ENCODE results near the gene AKAP6. TPM values are rescaled to one million over a fixed set of nuclear protein-coding genes. Genes with fewer than 3 reads are reported as not detected.

Gene AKAP6
- total and polyA plus RNA-seq, 2 of the 8 experiments (the other 6 are each of a cell fraction or from before 2014, with no cell fraction given) = 0.09 to 0.89 TPM

- POLR2A ChIA-PET (ENCODE audit: partially characterized antibody) = no interaction called here
- H2BK20ac ChIP-seq (ENCODE audit: low read length) = no peak overlapping the region
- no peak overlapping the region for H4K91ac ChIP-seq (replicated peaks; ENCODE audit: insufficient read length, low read length)
- no peaks in the 10 kb centered on the region for H4K20me1 ChIP-seq (replicated peaks in 1 of 2; ENCODE audit: control insufficient read depth in 1 of 2, insufficient read depth in 2 of 2, low read length in 2 of 2)
- H3K23ac ChIP-seq (ENCODE audit: insufficient read length) = no peak overlapping the region
- H2BK15ac ChIP-seq (ENCODE audit: low read length) = no peak overlapping the region
- CTCF ChIA-PET (ENCODE audit: partially characterized antibody) = interaction anchor here (0.8 to 1.4 kb wide), 2 partner anchors 14 to 1735 kb away, joined by 3 to 5 read pairs; no protein-coding TSS in a partner anchor
- no peak overlapping the region for H2BK120ac ChIP-seq (replicated peaks; ENCODE audit: low read depth, low read length)
- H3K56ac ChIP-seq (replicated peaks; ENCODE audit: insufficient read length, low read depth, low read length) = no peak overlapping the region
- TF ChIP-seq SIN3A (conservative IDR thresholded peaks at IDR 0.05 in 1 of 2, IDR thresholded peaks at IDR 0.05 in 1 of 2; ENCODE audit: low read depth in 1 of 2, low read length in 2 of 2) = no peak
- no peak for TF ChIP-seq HDAC6 (IDR thresholded peaks at IDR 0.05; ENCODE audit: low read depth, low read length)
- no peak for TF ChIP-seq CHD2 (IDR thresholded peaks at IDR 0.05; ENCODE audit: low read length)
- H3K79me2 ChIP-seq (ENCODE audit: control insufficient read depth in 1 of 2, insufficient read depth in 2 of 2, low read length in 2 of 2) = no peaks in the 10 kb centered on the region
- no peak overlapping the region for H3K14ac ChIP-seq (ENCODE audit: insufficient read length)
- no peaks in the 10 kb centered on the region for H3K23me2 ChIP-seq (ENCODE audit: low read depth, low read length)
- H3K4me3 ChIP-seq (ENCODE audit: extremely low read depth in 1 of 4, insufficient read depth in 2 of 4, low read depth in 3 of 4, low read length in 4 of 4) = no peak overlapping the region
- no peaks in the 10 kb centered on the region for H3K79me1 ChIP-seq (ENCODE audit: low read depth, low read length)
- no peak overlapping the region for H2BK5ac ChIP-seq (ENCODE audit: low read depth, low read length)
- no peak overlapping the region for H2AFZ ChIP-seq (ENCODE audit: low read length)
- no peak overlapping the region for H4K8ac ChIP-seq (ENCODE audit: extremely low read depth, insufficient read depth, low read length)
- H3K18ac ChIP-seq (ENCODE audit: extremely low read depth, low read length) = no peak overlapping the region
- H3K4me1 ChIP-seq (replicated peaks in 1 of 4; ENCODE audit: control insufficient read depth in 3 of 4, insufficient read depth in 4 of 4, low read length in 3 of 4) = no peaks in the 10 kb centered on the region
- no peak overlapping the region for H3K9ac ChIP-seq (replicated peaks in 1 of 4; ENCODE audit: extremely low read depth in 1 of 4, low read depth in 3 of 4, low read length in 3 of 4)
- no peak overlapping the region for H2BK12ac ChIP-seq (ENCODE audit: low read depth, low read length)
- H3K27me3 ChIP-seq (replicated peaks in 1 of 4; ENCODE audit: control insufficient read depth in 3 of 4, extremely low read depth in 1 of 4, insufficient read depth in 3 of 4, low read length in 3 of 4) = no peaks in the 10 kb centered on the region
- DNase-seq (ENCODE audit: low read depth in 1 of 2, low spot score in 2 of 2) = no peak
- peaks cover 0 to 2% of the 10 kb centered on the region in 2 experiments; a peak in 1 of 4 replicates for H3K9me3 ChIP-seq (ENCODE audit: insufficient read depth in 2 of 2, low read depth in 1 of 2, low read length in 1 of 2)
- H3K27ac ChIP-seq (ENCODE audit: low read depth, low read length) = no peak overlapping the region
- no peak for FAIRE-seq
- WGBS, 2 experiments (ENCODE audit: extremely low coverage in 1 of 2, insufficient coverage in 1 of 2, insufficient read length in 1 of 2, insufficient replicate concordance in 2 of 2, low coverage in 1 of 2, low lambda C conversion rate in 2 of 2, missing lambda C conversion rate in 1 of 2) = 83% methylated on average over 1 of the region's 1 CpG; no CpG with 5 or more reads in 1 of the 2 experiments
- H3K36me3 ChIP-seq (ENCODE audit: control insufficient read depth in 2 of 4, insufficient read depth in 4 of 4, low read length in 3 of 4) = no peaks in the 10 kb centered on the region
- no peak overlapping the region for H3K4me2 ChIP-seq (ENCODE audit: insufficient read depth in 1 of 2, low read depth in 2 of 2, low read length in 2 of 2)
- no peak overlapping the region for H4K5ac ChIP-seq (ENCODE audit: insufficient read length, low read depth, low read length)
- H2AK5ac ChIP-seq (ENCODE audit: low read depth, low read length) = no peak overlapping the region
- no peak overlapping the region for H3K4ac ChIP-seq (replicated peaks; ENCODE audit: insufficient read length, low read depth, low read length)
These were observed 261.1 kb downstream of the AKAP6 start for GRCh38 chr14:32590157-32590556.
